GM10266 (cell line): ENCODE data around the gene DGKG.

Source experiments
- DNase-seq: peaks from one replicate; pipeline ENCODE4 v3.0.0; 2012; ENCODE audit errors: extremely low spot score
- TF ChIP-seq, protein P1 (sequence below): IDR thresholded peaks from 2 replicates; pipeline ENCODE4 v1.5.1; 2012; ENCODE audit warnings: mild to moderate bottlenecking, low read depth; ENCODE audit not compliant: control insufficient read depth, insufficient read depth; ENCODE audit errors: missing control alignments

The DGKG gene

DNA sequence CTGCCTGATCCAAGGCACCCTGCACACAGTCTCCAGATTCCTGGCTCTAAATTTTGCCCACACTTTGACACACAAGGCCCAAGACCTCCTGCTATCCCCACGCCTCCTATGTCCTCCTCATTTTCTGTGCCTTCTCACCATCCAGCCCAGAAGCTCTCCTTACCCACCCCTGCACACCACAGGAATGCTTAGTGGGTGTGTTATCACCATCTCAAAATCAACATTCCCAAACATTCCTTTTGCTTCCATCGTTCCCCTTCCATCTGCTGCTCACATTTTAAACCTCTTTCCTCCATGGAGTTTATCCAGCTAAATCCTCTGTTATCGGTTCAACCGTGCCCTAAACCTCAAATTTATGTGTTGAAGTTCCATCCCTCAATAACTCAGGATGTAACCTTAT lies 43.9 kb downstream of the DGKG start:
- TF ChIP-seq, protein P1, sequence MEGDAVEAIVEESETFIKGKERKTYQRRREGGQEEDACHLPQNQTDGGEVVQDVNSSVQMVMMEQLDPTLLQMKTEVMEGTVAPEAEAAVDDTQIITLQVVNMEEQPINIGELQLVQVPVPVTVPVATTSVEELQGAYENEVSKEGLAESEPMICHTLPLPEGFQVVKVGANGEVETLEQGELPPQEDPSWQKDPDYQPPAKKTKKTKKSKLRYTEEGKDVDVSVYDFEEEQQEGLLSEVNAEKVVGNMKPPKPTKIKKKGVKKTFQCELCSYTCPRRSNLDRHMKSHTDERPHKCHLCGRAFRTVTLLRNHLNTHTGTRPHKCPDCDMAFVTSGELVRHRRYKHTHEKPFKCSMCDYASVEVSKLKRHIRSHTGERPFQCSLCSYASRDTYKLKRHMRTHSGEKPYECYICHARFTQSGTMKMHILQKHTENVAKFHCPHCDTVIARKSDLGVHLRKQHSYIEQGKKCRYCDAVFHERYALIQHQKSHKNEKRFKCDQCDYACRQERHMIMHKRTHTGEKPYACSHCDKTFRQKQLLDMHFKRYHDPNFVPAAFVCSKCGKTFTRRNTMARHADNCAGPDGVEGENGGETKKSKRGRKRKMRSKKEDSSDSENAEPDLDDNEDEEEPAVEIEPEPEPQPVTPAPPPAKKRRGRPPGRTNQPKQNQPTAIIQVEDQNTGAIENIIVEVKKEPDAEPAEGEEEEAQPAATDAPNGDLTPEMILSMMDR = no peak
- no peak for DNase-seq

DNA sequence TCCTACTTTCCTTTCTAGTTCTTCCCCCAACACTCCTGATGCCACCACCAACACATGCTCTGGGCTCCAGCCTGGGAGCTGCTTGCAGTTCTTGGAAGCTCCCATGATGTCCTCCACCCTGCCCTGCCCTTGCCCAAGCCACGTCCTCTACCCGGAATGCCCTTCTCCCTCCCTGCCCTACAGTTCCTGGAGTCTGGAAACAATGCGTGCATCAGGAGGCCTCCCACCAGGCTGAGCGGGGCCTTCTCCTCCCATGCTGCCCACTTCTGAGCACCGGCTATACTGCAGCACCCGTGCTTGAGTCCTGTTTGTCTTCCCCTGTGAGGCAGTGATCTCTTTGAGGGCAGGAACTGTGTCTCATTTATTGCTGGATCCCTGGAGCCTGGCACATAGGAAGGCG lies 44.6 kb downstream of the DGKG start:
- TF ChIP-seq, protein P1 = no peak
- DNase-seq = no peak

DNA sequence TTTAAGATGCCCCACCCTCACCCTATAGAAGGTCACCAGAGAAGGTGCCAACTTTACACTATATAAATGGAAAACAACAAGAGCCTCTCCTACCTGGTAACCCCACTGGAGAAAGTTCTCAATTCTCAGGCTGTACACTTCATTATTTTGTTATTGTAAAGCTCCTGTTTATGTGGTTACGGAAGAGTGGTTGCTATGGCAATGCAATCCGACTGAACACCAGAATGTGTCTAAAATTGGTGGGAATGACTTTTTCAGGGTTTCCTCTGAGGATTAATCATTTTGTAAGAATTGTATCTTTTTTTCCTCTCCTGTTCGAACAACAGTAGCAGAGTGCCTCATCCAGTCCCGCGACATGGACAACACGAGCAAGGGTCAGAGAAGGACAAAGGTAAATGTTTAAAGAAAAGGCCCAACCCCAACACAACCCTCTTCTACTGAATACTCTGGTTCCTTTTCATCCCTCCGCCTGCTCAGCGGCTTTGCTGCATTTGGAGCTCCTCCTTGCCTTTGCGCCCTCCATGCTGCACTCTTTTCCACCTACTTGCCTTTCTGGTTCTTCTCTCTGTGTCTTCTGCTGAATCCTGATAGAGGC lies 45.3 kb downstream of the DGKG start:
- no peak for DNase-seq
- TF ChIP-seq, protein P1 = no peak

DNA sequence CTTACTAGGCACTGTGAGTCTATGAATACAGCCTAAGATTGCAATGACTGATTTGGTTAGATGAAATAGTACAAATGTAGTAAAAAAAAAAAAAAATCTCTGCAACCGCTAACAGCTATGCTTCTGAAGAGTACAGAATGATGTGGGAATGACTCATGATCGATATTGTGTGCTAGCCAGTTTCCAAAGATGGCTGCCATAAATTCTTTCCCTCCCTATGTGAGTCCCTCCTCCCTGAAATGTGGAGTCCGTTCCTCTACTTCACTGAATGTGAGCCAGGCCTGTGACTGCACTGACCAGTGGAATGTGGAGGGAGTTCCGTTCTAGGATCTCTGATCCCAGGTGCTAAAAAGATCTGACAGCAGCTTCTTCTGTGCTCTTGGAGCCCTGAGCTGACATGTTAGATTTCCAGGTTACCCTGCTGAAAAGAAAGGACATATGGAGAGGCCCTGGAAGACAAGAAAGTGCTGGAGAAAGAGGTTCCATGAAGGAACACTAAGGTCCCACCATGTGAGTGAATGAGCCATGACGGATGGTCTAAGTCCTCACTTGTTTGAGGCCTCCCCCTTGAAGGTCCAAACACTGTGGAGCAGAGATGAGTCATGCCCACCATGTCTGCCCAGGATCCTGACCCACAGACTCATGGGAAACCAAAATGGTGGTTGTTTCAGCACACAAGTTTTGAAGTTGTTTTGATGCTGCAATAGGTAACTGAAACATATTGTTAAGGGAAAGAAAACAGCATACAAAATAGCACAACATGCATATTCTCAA lies 46.3 kb downstream of the DGKG start:
- TF ChIP-seq, protein P1 = no peak
- DNase-seq = no peak

DNA sequence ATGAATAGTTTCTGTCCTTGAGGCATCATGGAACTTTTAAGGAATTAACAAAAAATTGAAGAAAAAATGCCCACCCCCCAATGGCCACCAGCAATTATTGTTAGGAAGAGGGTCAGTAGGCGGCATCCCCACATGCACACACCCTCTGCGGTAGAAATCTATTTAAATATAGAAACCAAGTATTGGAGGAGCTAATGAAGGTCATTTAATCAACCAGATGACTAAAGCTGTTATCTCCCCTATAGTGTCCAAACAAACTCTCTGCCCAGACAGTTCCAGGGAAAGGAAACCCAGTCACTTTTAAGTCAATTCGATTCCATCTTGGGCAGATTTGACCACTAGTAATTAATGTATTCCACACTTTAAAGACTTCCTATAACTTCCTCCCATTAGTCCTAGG lies 47.1 kb downstream of the DGKG start:
- TF ChIP-seq, protein P1 = no peak
- no peak for DNase-seq

DNA sequence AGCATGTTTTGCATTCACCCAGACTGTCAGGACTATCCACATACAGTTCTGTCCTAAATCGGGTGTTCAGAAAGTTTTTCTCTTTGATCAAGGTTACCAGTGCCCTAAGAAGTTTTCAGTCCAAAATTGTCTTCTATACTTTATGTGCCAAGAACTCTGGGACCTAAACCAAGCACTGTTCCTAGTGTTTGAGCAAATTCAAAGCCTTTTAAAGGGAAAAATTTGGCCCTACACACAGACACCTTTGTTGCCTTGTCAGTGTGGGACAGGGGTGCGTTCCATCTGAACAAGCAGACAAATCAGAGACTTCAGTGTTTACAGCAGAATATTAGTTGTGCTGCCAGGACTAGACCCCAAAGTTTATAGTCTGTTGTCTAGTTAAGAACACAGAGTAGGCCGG lies 50.6 kb downstream of the DGKG start:
- TF ChIP-seq, protein P1 = no peak
- DNase-seq = no peak

DNA sequence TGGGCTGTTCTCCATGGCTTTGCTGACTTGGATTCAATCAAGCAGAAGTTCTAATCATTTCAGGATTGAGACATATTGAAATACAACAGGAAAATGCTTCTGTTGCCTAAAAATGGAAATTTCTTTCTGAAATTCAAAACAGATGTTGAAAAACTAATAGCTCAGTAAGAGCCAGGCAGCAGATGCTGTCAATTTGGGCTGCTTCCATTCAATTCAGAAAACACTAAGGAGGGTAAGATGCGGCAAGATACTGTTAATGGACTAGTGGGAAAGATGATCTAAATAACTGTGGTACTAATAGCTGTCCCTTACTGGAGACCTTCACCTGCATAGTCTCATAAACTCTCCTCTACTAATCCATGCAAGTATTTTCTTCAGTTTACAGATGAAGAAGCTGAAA lies 53.5 kb downstream of the DGKG start:
- DNase-seq = no peak
- TF ChIP-seq, protein P1 = no peak
